ENCODE measurements around the gene KIF21A. TPM values are rescaled to one million over a fixed set of nuclear protein-coding genes. Genes with fewer than 3 reads are reported as not detected.

The KIF21A gene
- total RNA-seq, 4 donors from 2014 or later: 28.4 to 36.4 (median 33.1) TPM

- H3K4me3 ChIP-seq: no peak overlapping the region
- H3K27ac ChIP-seq: no peak overlapping the region
- H3K36me3 ChIP-seq: peaks cover 0 to 37% of the 10 kb centered on the region in 2 donors
- ATAC-seq (no peak), DNase-seq (no peak)
- no peaks in the 10 kb centered on the region for H3K4me1 ChIP-seq
- in situ Hi-C loops (cut with MboI; ENCODE audit: low sequenced_read_pairs in 4 of 4) (no loop called here), intact Hi-C loops (cut with DNase I; ENCODE audit: low total_unique reads) (no loop called here)
- no peaks in the 10 kb centered on the region for H3K27me3 ChIP-seq
- no peaks in the 10 kb centered on the region for H3K9me3 ChIP-seq
- TF ChIP-seq POLR2A (IDR thresholded peaks at IDR 0.05) (no peak), CTCF (IDR thresholded peaks at IDR 0.05 in 4 of 5, conservative IDR thresholded peaks at IDR 0.05 in 1 of 5) (no peak)
Measured at GRCh38 chr12:39331539-39332261, 111.2 kb downstream of the KIF21A start.

- Histone ChIP-seq H3K9me3 (no peaks in the 10 kb centered on the region), H3K4me3 (no peak overlapping the region), H3K36me3 (peaks cover 0 to 43% of the 10 kb centered on the region in 2 donors), H3K27me3 (no peaks in the 10 kb centered on the region), H3K4me1 (no peaks in the 10 kb centered on the region), H3K27ac (no peak overlapping the region)
- no peak for DNase-seq
- TF ChIP-seq POLR2A (IDR thresholded peaks at IDR 0.05) (no peak), CTCF (IDR thresholded peaks at IDR 0.05 in 4 of 5, conservative IDR thresholded peaks at IDR 0.05 in 1 of 5) (no peak)
- intact Hi-C loops (cut with DNase I; ENCODE audit: low total_unique reads): no loop called here
- ATAC-seq: no peak
- in situ Hi-C loops (cut with MboI; ENCODE audit: low sequenced_read_pairs in 4 of 4): no loop called here
Measured at GRCh38 chr12:39329876-39330275, 113.0 kb downstream of the KIF21A start.

- intact Hi-C loops (cut with DNase I; ENCODE audit: low total_unique reads): no loop called here
- in situ Hi-C loops (cut with MboI; ENCODE audit: low sequenced_read_pairs in 4 of 4): no loop called here
- H3K9me3 ChIP-seq: no peaks in the 10 kb centered on the region
- peaks cover 0 to 43% of the 10 kb centered on the region in 2 donors for H3K36me3 ChIP-seq
- H3K27me3 ChIP-seq: no peaks in the 10 kb centered on the region
- H3K4me3 ChIP-seq: no peak overlapping the region
- H3K27ac ChIP-seq: no peak overlapping the region
- no peak for DNase-seq
- H3K4me1 ChIP-seq: no peaks in the 10 kb centered on the region
- no peak for ATAC-seq
- TF ChIP-seq POLR2A (IDR thresholded peaks at IDR 0.05) (no peak), CTCF (IDR thresholded peaks at IDR 0.05 in 4 of 5, conservative IDR thresholded peaks at IDR 0.05 in 1 of 5) (no peak)
Measured at GRCh38 chr12:39329018-39329417, 113.9 kb downstream of the KIF21A start.

GRCh38 chr12:39327965-39328364, 115.0 kb downstream of the KIF21A start:
- no peak overlapping the region for H3K27ac ChIP-seq
- ATAC-seq (no peak), DNase-seq (no peak)
- in situ Hi-C loops (cut with MboI; ENCODE audit: low sequenced_read_pairs in 4 of 4): no loop called here
- peaks cover 0 to 39% of the 10 kb centered on the region in 2 donors for H3K36me3 ChIP-seq
- TF ChIP-seq CTCF (IDR thresholded peaks at IDR 0.05 in 4 of 5, conservative IDR thresholded peaks at IDR 0.05 in 1 of 5) (no peak), POLR2A (IDR thresholded peaks at IDR 0.05) (no peak)
- no peaks in the 10 kb centered on the region for H3K4me1 ChIP-seq
- H3K9me3 ChIP-seq: no peaks in the 10 kb centered on the region
- no peak overlapping the region for H3K4me3 ChIP-seq
- intact Hi-C loops (cut with DNase I; ENCODE audit: low total_unique reads): no loop called here
- no peaks in the 10 kb centered on the region for H3K27me3 ChIP-seq

- DNase-seq (no peak), ATAC-seq (no peak)
- Histone ChIP-seq H3K4me1 (no peaks in the 10 kb centered on the region), H3K36me3 (peaks cover 0 to 37% of the 10 kb centered on the region in 2 donors), H3K9me3 (no peaks in the 10 kb centered on the region), H3K27ac (no peak overlapping the region), H3K27me3 (no peaks in the 10 kb centered on the region), H3K4me3 (no peak overlapping the region)
- TF ChIP-seq CTCF (IDR thresholded peaks at IDR 0.05 in 4 of 5, conservative IDR thresholded peaks at IDR 0.05 in 1 of 5) (no peak), POLR2A (IDR thresholded peaks at IDR 0.05) (no peak)
- intact Hi-C loops (cut with DNase I; ENCODE audit: low total_unique reads): no loop called here
- in situ Hi-C loops (cut with MboI; ENCODE audit: low sequenced_read_pairs in 4 of 4): no loop called here
Measured at GRCh38 chr12:39327510-39327909, 115.4 kb downstream of the KIF21A start.
